Mucosa of rectum (tissue), 2 donors: ENCODE results near the gene FGF2.
"Not testable (repeated sequence)": the region's sequence is repeated elsewhere in the genome, so short reads cannot be mapped to it uniquely, and the experiment has no call there.

Experiments used
- H3K27ac ChIP-seq, 2 donors: one replicate each; pipeline ENCODE4 v1.7.0; 2013; ENCODE audit warnings: inconsistent platforms in 2 of 2, low read depth in 2 of 2, low read length in 2 of 2
- H3K27me3 ChIP-seq, 2 donors: one replicate each; pipeline ENCODE4 v1.7.0; 2013; ENCODE audit warnings: low read length in 2 of 2; ENCODE audit not compliant: control insufficient read depth in 2 of 2, insufficient read depth in 2 of 2
- H3K36me3 ChIP-seq, 2 donors: one replicate each; pipeline ENCODE4 v1.7.0; 2013; ENCODE audit warnings: low read length in 2 of 2; ENCODE audit not compliant: control insufficient read depth in 2 of 2, insufficient read depth in 2 of 2
- H3K4me1 ChIP-seq, 2 donors: one replicate each; pipeline ENCODE4 v1.7.0; 2013; ENCODE audit warnings: low read length in 2 of 2, mild to moderate bottlenecking in 1 of 2; ENCODE audit not compliant: control insufficient read depth in 2 of 2, insufficient read depth in 2 of 2
- H3K4me3 ChIP-seq, 2 donors: one replicate each; pipeline ENCODE4 v1.7.0; 2013; ENCODE audit warnings: low read length in 2 of 2
- H3K9ac ChIP-seq, 2 donors: one replicate each; pipeline ENCODE4 v1.7.0; 2013; ENCODE audit warnings: low read length in 2 of 2, low read depth in 1 of 2, mild to moderate bottlenecking in 1 of 2
- H3K9me3 ChIP-seq, 2 donors: one replicate each; pipeline ENCODE4 v1.7.0; 2013; ENCODE audit warnings: low read length in 2 of 2; ENCODE audit not compliant: control insufficient read depth in 2 of 2
- donor health status: healthy.
- donor health status: Normal muscosa, but diverticular disease.

FGF2 gene

GRCh38 chr4:122842984-122843531 is 16.4 kb downstream of the FGF2 start:
- Histone ChIP-seq H3K27ac (no peak overlapping the region), H3K36me3 (no peaks in the 10 kb centered on the region), H3K9me3 (no peaks in the 10 kb centered on the region), H3K27me3 (no peaks in the 10 kb centered on the region), H3K9ac (no peak overlapping the region), H3K4me1 (no peaks in the 10 kb centered on the region), H3K4me3 (no peak overlapping the region)

GRCh38 chr4:122844391-122844790 is 17.8 kb downstream of the FGF2 start:
- H3K27me3 ChIP-seq, H3K9ac ChIP-seq, H3K27ac ChIP-seq, H3K9me3 ChIP-seq, H3K4me1 ChIP-seq, H3K36me3 ChIP-seq, H3K4me3 ChIP-seq: not testable (repeated sequence)

- no peaks in the 10 kb centered on the region for H3K9me3 ChIP-seq
- H3K27ac ChIP-seq = no peak overlapping the region
- H3K4me1 ChIP-seq = no peaks in the 10 kb centered on the region
- H3K4me3 ChIP-seq = no peak overlapping the region
- no peak overlapping the region for H3K9ac ChIP-seq
- no peaks in the 10 kb centered on the region for H3K27me3 ChIP-seq
- no peaks in the 10 kb centered on the region for H3K36me3 ChIP-seq
Observed at GRCh38 chr4:122845066-122845465, 18.4 kb downstream of the FGF2 start.

- Histone ChIP-seq H3K36me3 (no peaks in the 10 kb centered on the region), H3K9me3 (no peaks in the 10 kb centered on the region), H3K4me1 (no peaks in the 10 kb centered on the region), H3K9ac (no peak overlapping the region), H3K27me3 (no peaks in the 10 kb centered on the region), H3K27ac (no peak overlapping the region), H3K4me3 (no peak overlapping the region)
Observed at GRCh38 chr4:122845760-122846159, 19.1 kb downstream of the FGF2 start.

- no peaks in the 10 kb centered on the region for H3K9me3 ChIP-seq
- no peak overlapping the region for H3K27ac ChIP-seq
- H3K4me3 ChIP-seq = no peak overlapping the region
- H3K9ac ChIP-seq = no peak overlapping the region
- no peaks in the 10 kb centered on the region for H3K27me3 ChIP-seq
- H3K4me1 ChIP-seq = no peaks in the 10 kb centered on the region
- H3K36me3 ChIP-seq = no peaks in the 10 kb centered on the region
Observed at GRCh38 chr4:122847931-122848330, 21.3 kb downstream of the FGF2 start.

GRCh38 chr4:122849789-122850188 is 23.2 kb downstream of the FGF2 start:
- not testable (repeated sequence) for H3K4me3 ChIP-seq, H3K9ac ChIP-seq, H3K9me3 ChIP-seq, H3K27ac ChIP-seq, H3K4me1 ChIP-seq, H3K27me3 ChIP-seq, H3K36me3 ChIP-seq

- Histone ChIP-seq H3K4me1 (no peaks in the 10 kb centered on the region), H3K27me3 (no peaks in the 10 kb centered on the region), H3K4me3 (no peak overlapping the region), H3K27ac (no peak overlapping the region), H3K9me3 (no peaks in the 10 kb centered on the region), H3K36me3 (no peaks in the 10 kb centered on the region), H3K9ac (no peak overlapping the region)
Observed at GRCh38 chr4:122851568-122851967, 24.9 kb downstream of the FGF2 start.

- no peak overlapping the region for H3K4me3 ChIP-seq
- H3K36me3 ChIP-seq = no peaks in the 10 kb centered on the region
- no peaks in the 10 kb centered on the region for H3K27me3 ChIP-seq
- peak overlapping the region in 1 of 2 donors; percentile 6 for H3K27ac ChIP-seq
- no peaks in the 10 kb centered on the region for H3K9me3 ChIP-seq
- no peaks in the 10 kb centered on the region for H3K4me1 ChIP-seq
- H3K9ac ChIP-seq = no peak overlapping the region
Observed at GRCh38 chr4:122854447-122855352, 28.1 kb downstream of the FGF2 start.

GRCh38 chr4:122855353-122855890 is 28.8 kb downstream of the FGF2 start:
- H3K4me3 ChIP-seq = no peak overlapping the region
- H3K27ac ChIP-seq = no peak overlapping the region
- H3K9me3 ChIP-seq = no peaks in the 10 kb centered on the region
- no peaks in the 10 kb centered on the region for H3K36me3 ChIP-seq
- H3K9ac ChIP-seq = no peak overlapping the region
- no peaks in the 10 kb centered on the region for H3K4me1 ChIP-seq
- no peaks in the 10 kb centered on the region for H3K27me3 ChIP-seq

GRCh38 chr4:122857160-122857559 is 30.5 kb downstream of the FGF2 start:
- Histone ChIP-seq H3K27ac (no peak overlapping the region), H3K9me3 (no peaks in the 10 kb centered on the region), H3K36me3 (no peaks in the 10 kb centered on the region), H3K27me3 (no peaks in the 10 kb centered on the region), H3K4me1 (no peaks in the 10 kb centered on the region), H3K9ac (no peak overlapping the region), H3K4me3 (no peak overlapping the region)
